CD14-positive monocyte (primary cell): ENCODE measurements around the gene BLOC1S1. TPM values are rescaled to one million over a fixed set of nuclear protein-coding genes. Genes with fewer than 3 reads are reported as not detected.

Experiments used
- DNase-seq, 3 donors: peaks; one replicate each; pipeline ENCODE4 v3.0.0-alpha.2; 2011 to 2022
- H2AFZ ChIP-seq: 2 replicates; pipeline ENCODE4 v1.6.0; 2012; ENCODE audit warnings: mild to moderate bottlenecking, low read depth, low read length, inconsistent platforms; ENCODE audit not compliant: insufficient read depth, poor library complexity, severe bottlenecking
- H3K27ac ChIP-seq, 2 donors: 1 replicate in 1 of 2; 2 replicates in 1 of 2; pipeline ENCODE4 v1.5.1; 2012 to 2013; ENCODE audit warnings: low read length in 2 of 2, control low read depth in 1 of 2, inconsistent platforms in 1 of 2, low read depth in 1 of 2, mild to moderate bottlenecking in 1 of 2
- H3K27me3 ChIP-seq, 2 donors: one replicate each; pipeline versions ENCODE4 v1.6.0 to v1.6.1; 2011 to 2013; ENCODE audit warnings: low read length in 2 of 2; ENCODE audit not compliant: control insufficient read depth in 2 of 2, insufficient read depth in 2 of 2
- H3K36me3 ChIP-seq, 2 donors: replicated peaks in 1 of 2; 1 replicate in 1 of 2; 2 replicates in 1 of 2; pipeline versions ENCODE4 v1.5.1 to v1.6.1; 2012 to 2013; ENCODE audit warnings: low read length in 2 of 2, control low read depth in 1 of 2, inconsistent platforms in 1 of 2, mild to moderate bottlenecking in 1 of 2; ENCODE audit not compliant: insufficient read depth in 2 of 2, control insufficient read depth in 1 of 2
- H3K4me1 ChIP-seq, 2 donors: 1 replicate in 1 of 2; 2 replicates in 1 of 2; pipeline versions ENCODE4 v1.5.1 to v1.6.1; 2012 to 2013; ENCODE audit warnings: low read length in 2 of 2, control low read depth in 1 of 2, inconsistent platforms in 1 of 2, mild to moderate bottlenecking in 1 of 2, moderate library complexity in 1 of 2; ENCODE audit not compliant: insufficient read depth in 2 of 2, control insufficient read depth in 1 of 2
- H3K4me2 ChIP-seq: replicated peaks from 2 replicates; pipeline ENCODE3; 2012; ENCODE audit warnings: low read length, moderate library complexity, mild to moderate bottlenecking; ENCODE audit not compliant: poor library complexity, severe bottlenecking; ENCODE audit errors: extremely low read depth
- H3K4me3 ChIP-seq, 3 experiments: fragments of 200-600 bp in 1 of 3; sonication (generic) in 1 of 3; replicated peaks in 1 of 3; 1 replicate in 2 of 3; 2 replicates in 1 of 3; pipeline ENCODE4 v1.5.1; 2011 to 2013; ENCODE audit warnings: low read length in 3 of 3, mild to moderate bottlenecking in 3 of 3, control low read depth in 2 of 3, low read depth in 2 of 3, inconsistent platforms in 1 of 3, moderate library complexity in 1 of 3
- H3K79me2 ChIP-seq: 2 replicates; pipeline ENCODE4 v1.6.0; 2012; ENCODE audit warnings: mild to moderate bottlenecking, control low read depth, inconsistent platforms, low read length, moderate library complexity; ENCODE audit not compliant: insufficient read depth
- H3K9ac ChIP-seq: 2 replicates; pipeline ENCODE4 v1.6.0; 2017; ENCODE audit warnings: low read length, mild to moderate bottlenecking; ENCODE audit not compliant: insufficient read depth, poor library complexity, severe bottlenecking
- H3K9me3 ChIP-seq, 2 donors: replicated peaks in 1 of 2; 1 replicate in 1 of 2; 2 replicates in 1 of 2; pipeline versions ENCODE4 v1.5.1 to v1.6.1; 2012 to 2013; ENCODE audit warnings: low read length in 2 of 2, control low read depth in 1 of 2; ENCODE audit not compliant: control insufficient read depth in 1 of 2, insufficient read depth in 1 of 2
- H4K20me1 ChIP-seq: 2 replicates; pipeline ENCODE4 v1.6.0; 2012; ENCODE audit warnings: mild to moderate bottlenecking, low read length, control low read depth, moderate library complexity; ENCODE audit not compliant: insufficient read depth
- H3K27ac Mint-ChIP-seq, 7 donors: one replicate each; pipeline ENCODE4 v1.8.0; 2020; ENCODE audit warnings: mild to moderate bottlenecking in 7 of 7, mixed read lengths in 7 of 7, moderate library complexity in 6 of 7, inconsistent platforms in 2 of 7
- H3K27me3 Mint-ChIP-seq, 3 donors: one replicate each; pipeline ENCODE4 v1.8.0; 2021 to 2022; ENCODE audit warnings: low read depth in 3 of 3, mild to moderate bottlenecking in 3 of 3, mixed read lengths in 3 of 3, moderate library complexity in 3 of 3, inconsistent platforms in 1 of 3
- H3K36me3 Mint-ChIP-seq, 2 donors: one replicate each; pipeline ENCODE4 v1.8.0; 2020; ENCODE audit warnings: mixed read lengths in 2 of 2, inconsistent platforms in 1 of 2, mild to moderate bottlenecking in 1 of 2
- H3K4me1 Mint-ChIP-seq: one replicate; pipeline ENCODE4 v1.8.0; 2020; ENCODE audit warnings: mild to moderate bottlenecking, mixed read lengths
- H3K4me3 Mint-ChIP-seq, 2 donors: one replicate each; pipeline ENCODE4 v1.8.0; 2020; ENCODE audit warnings: mild to moderate bottlenecking in 2 of 2, mixed read lengths in 2 of 2, moderate library complexity in 1 of 2
- H3K9me3 Mint-ChIP-seq, 7 donors: one replicate each; pipeline ENCODE4 v1.8.0; 2020 to 2022; ENCODE audit warnings: mixed read lengths in 7 of 7, mild to moderate bottlenecking in 6 of 7, moderate library complexity in 6 of 7, inconsistent platforms in 2 of 7
- WGBS: methylation state at CpG from one replicate; pipeline ENCODE4 v1.1.5; 2013; ENCODE audit warnings: missing lambda C conversion rate; ENCODE audit not compliant: insufficient coverage; 5-methylcytosine and 5-hydroxymethylcytosine counted together
- intact Hi-C, 2 donors: fragments of 100-400 bp; cut with micrococcal nuclease; formaldehyde crosslinking; loops; one replicate each; pipeline versions ENCODE4 v1.15.0 to v1.15.1; 2023
- polyA plus RNA-seq, 3 donors: library from polyadenylated mRNA; depleted of rRNA in 1 of 3; unstranded in 2 of 3; stranded (reverse) in 1 of 3; fragments of 300-500 nt in 2 of 3; fragments of >200 nt in 1 of 3; fragmentation: Illumina TruSeq in 2 of 3; gene quantifications; 1 replicate in 2 of 3; 2 replicates in 1 of 3; pipeline ENCODE4 v1.2.3, GENCODE V29; 2012 to 2021
- TF ChIP-seq, protein P1 (sequence below): fragments of 200-600 bp; IDR thresholded peaks from one replicate; pipeline ENCODE4 v1.8.0; 2022; ENCODE audit warnings: antibody characterized with exemption, mild to moderate bottlenecking

BLOC1S1 gene
- polyA plus RNA-seq, 3 donors = 222 to 358 (median 223) TPM

DNA sequence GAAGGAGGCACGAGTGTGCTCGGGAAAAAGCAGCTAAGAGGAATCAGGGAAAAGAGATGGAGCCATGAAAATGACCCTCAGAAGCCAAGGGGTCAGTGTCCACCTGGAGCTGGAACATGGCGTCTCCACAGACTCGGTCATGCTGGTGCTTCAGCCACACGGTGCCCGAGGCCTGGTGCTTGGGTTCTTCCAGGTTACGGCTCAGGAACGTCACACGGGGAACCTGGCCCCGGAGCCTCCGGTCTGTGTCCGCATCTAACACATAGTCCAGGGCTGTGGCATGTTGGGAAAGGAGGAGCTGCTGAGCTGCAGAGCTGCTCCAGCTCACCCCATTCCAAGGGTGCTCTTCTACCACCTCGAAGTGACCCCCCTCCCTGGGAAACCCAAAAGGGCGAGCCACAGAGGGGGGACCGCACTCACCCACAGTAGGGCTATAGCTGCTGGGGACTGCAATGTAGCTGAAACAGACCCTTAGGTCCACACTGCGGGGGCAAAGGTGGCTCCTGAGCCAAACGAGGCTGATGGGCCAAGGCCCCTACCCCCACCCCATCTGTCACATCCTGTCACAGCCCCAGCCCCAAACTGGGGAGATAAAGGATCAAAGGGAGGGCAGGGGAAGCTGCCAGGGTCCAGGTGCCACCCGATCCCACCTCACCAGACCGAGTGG is 18.9 kb upstream of the BLOC1S1 start:
- Histone ChIP-seq H3K36me3 (no peaks in the 10 kb centered on the region), H3K4me1 (peaks cover 0 to 3% of the 10 kb centered on the region in 2 donors), H3K9ac (no peak overlapping the region), H3K79me2 (no peaks in the 10 kb centered on the region), H3K27ac (no peak overlapping the region), H3K9me3 (no peaks in the 10 kb centered on the region), H4K20me1 (no peaks in the 10 kb centered on the region), H3K4me2 (no peak overlapping the region), H3K27me3 (no peaks in the 10 kb centered on the region), H3K4me3 (no peak overlapping the region), H2AFZ (no peak overlapping the region)
- intact Hi-C loops = no loop called here
- Mint-ChIP-seq H3K27ac (no peak overlapping the region), H3K4me3 (no peak overlapping the region), H3K36me3 (peaks cover 3 to 8% of the 10 kb centered on the region in 2 donors), H3K27me3 (peaks cover 6 to 7% (median 7%) of the 10 kb centered on the region in 3 donors), H3K4me1 (peaks cover 10% of the 10 kb centered on the region), H3K9me3 (peaks cover 0 to 3% (median 0%) of the 10 kb centered on the region in 7 donors)
- TF ChIP-seq, protein P1, sequence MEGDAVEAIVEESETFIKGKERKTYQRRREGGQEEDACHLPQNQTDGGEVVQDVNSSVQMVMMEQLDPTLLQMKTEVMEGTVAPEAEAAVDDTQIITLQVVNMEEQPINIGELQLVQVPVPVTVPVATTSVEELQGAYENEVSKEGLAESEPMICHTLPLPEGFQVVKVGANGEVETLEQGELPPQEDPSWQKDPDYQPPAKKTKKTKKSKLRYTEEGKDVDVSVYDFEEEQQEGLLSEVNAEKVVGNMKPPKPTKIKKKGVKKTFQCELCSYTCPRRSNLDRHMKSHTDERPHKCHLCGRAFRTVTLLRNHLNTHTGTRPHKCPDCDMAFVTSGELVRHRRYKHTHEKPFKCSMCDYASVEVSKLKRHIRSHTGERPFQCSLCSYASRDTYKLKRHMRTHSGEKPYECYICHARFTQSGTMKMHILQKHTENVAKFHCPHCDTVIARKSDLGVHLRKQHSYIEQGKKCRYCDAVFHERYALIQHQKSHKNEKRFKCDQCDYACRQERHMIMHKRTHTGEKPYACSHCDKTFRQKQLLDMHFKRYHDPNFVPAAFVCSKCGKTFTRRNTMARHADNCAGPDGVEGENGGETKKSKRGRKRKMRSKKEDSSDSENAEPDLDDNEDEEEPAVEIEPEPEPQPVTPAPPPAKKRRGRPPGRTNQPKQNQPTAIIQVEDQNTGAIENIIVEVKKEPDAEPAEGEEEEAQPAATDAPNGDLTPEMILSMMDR = no peak
- 89% methylated on average over 11 of the region's 19 CpGs for WGBS
- no peak for DNase-seq

DNA sequence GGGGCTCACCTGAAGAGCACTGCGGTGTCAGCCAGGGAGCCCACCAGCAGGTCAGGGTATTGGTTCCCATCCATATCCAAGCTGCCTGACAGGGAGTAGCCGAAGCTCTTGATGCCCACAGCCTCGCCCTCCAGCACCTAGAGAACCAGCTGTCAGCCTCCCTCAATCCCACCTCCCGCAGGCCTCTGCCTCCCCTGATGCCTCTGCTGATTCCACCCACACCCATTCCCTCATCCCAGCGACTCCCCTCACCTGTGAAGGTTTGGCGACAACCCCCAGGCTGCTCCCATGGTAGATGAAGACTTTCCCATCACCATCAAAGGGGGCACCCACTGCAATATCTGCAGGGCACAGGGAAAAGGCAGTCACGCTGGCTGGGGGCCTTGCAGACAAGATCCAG is 18.2 kb upstream of the BLOC1S1 start:
- Histone ChIP-seq H3K27ac (no peak overlapping the region), H3K4me1 (peaks cover 0 to 3% of the 10 kb centered on the region in 2 donors), H3K27me3 (no peaks in the 10 kb centered on the region), H3K9ac (no peak overlapping the region), H2AFZ (no peak overlapping the region), H3K4me3 (no peak overlapping the region), H3K79me2 (no peaks in the 10 kb centered on the region), H3K4me2 (no peak overlapping the region), H4K20me1 (no peaks in the 10 kb centered on the region), H3K9me3 (no peaks in the 10 kb centered on the region), H3K36me3 (no peaks in the 10 kb centered on the region)
- Mint-ChIP-seq H3K27me3 (peaks cover 5 to 10% (median 7%) of the 10 kb centered on the region in 3 donors), H3K4me3 (no peak overlapping the region), H3K27ac (peak overlapping the region in 1 of 7 donors; percentile 40), H3K4me1 (peaks cover 10% of the 10 kb centered on the region), H3K36me3 (peaks cover 3 to 6% of the 10 kb centered on the region in 2 donors), H3K9me3 (peaks cover 0 to 3% (median 0%) of the 10 kb centered on the region in 7 donors)
- intact Hi-C loops = no loop called here
- 89% methylated on average over 6 of the region's 7 CpGs for WGBS
- no peak for DNase-seq
- TF ChIP-seq, protein P1 = no peak
